HEK293 (cell line): ENCODE results near the gene AURKAIP1.

ENCODE experiments used
- CTCF ChIA-PET: fragments of 350-600 bp; formaldehyde crosslinking; extraction: SDS; loops from one replicate; lab custom pipeline; 2021; ENCODE audit warnings: antibody characterized with exemption; lab: Yijun Ruan, JAX
- POLR2A ChIA-PET: fragments of 300-600 bp; formaldehyde crosslinking; extraction: SDS; loops from one replicate; lab custom pipeline; 2020; ENCODE audit warnings: antibody characterized with exemption, inconsistent platforms; lab: Yijun Ruan, JAX
- H3K27ac ChIP-seq: fragments of 200-500 bp; sonication (Bioruptor generic); 2 replicates; pipeline ENCODE4 v1.5.1; 2014; ENCODE audit warnings: low read depth, low read length, control low read depth, inconsistent platforms; ENCODE audit errors: extremely low read depth
- H3K36me3 ChIP-seq, 2 experiments: fragments of 200-500 bp in 1 of 2; sonication (Bioruptor generic) in 1 of 2; 1 replicate in 1 of 2; 2 replicates in 1 of 2; pipeline ENCODE4 v1.5.1; 2014 to 2017; ENCODE audit warnings: inconsistent platforms in 2 of 2, low read length in 2 of 2; ENCODE audit not compliant: control insufficient read depth in 2 of 2, insufficient read depth in 1 of 2
- H3K4me1 ChIP-seq: fragments of 200-500 bp; sonication (Bioruptor generic); 2 replicates; pipeline ENCODE4 v1.5.1; 2014; ENCODE audit warnings: mild to moderate bottlenecking, low read length, inconsistent platforms; ENCODE audit not compliant: control insufficient read depth, insufficient read depth
- H3K4me3 ChIP-seq: 2 replicates; pipeline ENCODE4 v1.5.1; 2011; ENCODE audit warnings: low read depth, mild to moderate bottlenecking, control low read depth, low read length, moderate library complexity
- H3K9me3 ChIP-seq: fragments of 200-500 bp; sonication (Bioruptor generic); 2 replicates; pipeline ENCODE4 v1.5.1; 2014; ENCODE audit warnings: low read depth, low read length, inconsistent platforms; ENCODE audit not compliant: control insufficient read depth, insufficient read depth
- EGR2 ChIP-seq: fragments of 450-650 bp; formaldehyde crosslinking; IDR thresholded peaks from 2 replicates; pipeline ENCODE4 v1.5.1; 2016; ENCODE audit warnings: low read depth, missing biosample characterization, missing genetic modification characterization
- GLIS1 ChIP-seq: fragments of 450-650 bp; formaldehyde crosslinking; IDR thresholded peaks from 2 replicates; pipeline ENCODE4 v1.5.1; 2016; ENCODE audit warnings: missing biosample characterization, missing genetic modification characterization
- GLIS2 ChIP-seq: fragments of 450-650 bp; formaldehyde crosslinking; IDR thresholded peaks from 2 replicates; pipeline ENCODE4 v1.5.1; 2016; ENCODE audit warnings: missing biosample characterization, missing genetic modification characterization
- HOXD13 ChIP-seq: sonication (generic); formaldehyde crosslinking; IDR thresholded peaks from 2 replicates; pipeline ENCODE4 v1.8.0; 2022; ENCODE audit warnings: missing genetic modification reagents, borderline replicate concordance
- KLF7 ChIP-seq: fragments of 450-650 bp; formaldehyde crosslinking; IDR thresholded peaks from 2 replicates; pipeline ENCODE4 v1.5.1; 2016; ENCODE audit warnings: missing biosample characterization, missing genetic modification characterization, borderline replicate concordance
- PBX3 ChIP-seq: sonication (generic); formaldehyde crosslinking; IDR thresholded peaks from 2 replicates; pipeline ENCODE4 v1.8.1; 2022; ENCODE audit warnings: mild to moderate bottlenecking, moderate library complexity, missing genetic modification reagents
- TRIM28 ChIP-seq: IDR thresholded peaks from 2 replicates; pipeline ENCODE4 v1.6.1; 2011; ENCODE audit warnings: low read length, control low read depth, borderline replicate concordance
- ZBTB20 ChIP-seq: fragments of 450-650 bp; formaldehyde crosslinking; IDR thresholded peaks from 2 replicates; pipeline ENCODE4 v1.5.1; 2016; ENCODE audit warnings: missing biosample characterization, missing genetic modification characterization
- ZBTB6 ChIP-seq: fragments of 450-650 bp; formaldehyde crosslinking; IDR thresholded peaks from 2 replicates; pipeline ENCODE4 v1.5.1; 2017; ENCODE audit warnings: missing biosample characterization, missing genetic modification characterization
- ZEB2 ChIP-seq: fragments of 450-650 bp; formaldehyde crosslinking; IDR thresholded peaks from 2 replicates; pipeline ENCODE4 v1.5.1; 2016; ENCODE audit warnings: missing biosample characterization, missing genetic modification characterization
- ZFHX2 ChIP-seq: fragments of 450-650 bp; formaldehyde crosslinking; conservative IDR thresholded peaks from 2 replicates; pipeline ENCODE4 v1.5.1; 2016; ENCODE audit warnings: missing biosample characterization, missing genetic modification characterization
- ZNF121 ChIP-seq: fragments of 450-650 bp; formaldehyde crosslinking; IDR thresholded peaks from 2 replicates; pipeline ENCODE4 v1.5.1; 2016; ENCODE audit warnings: missing biosample characterization, missing genetic modification characterization
- ZNF140 ChIP-seq: fragments of 450-650 bp; formaldehyde crosslinking; IDR thresholded peaks from 2 replicates; pipeline ENCODE4 v1.5.1; 2016; ENCODE audit warnings: missing biosample characterization, missing genetic modification characterization
- ZNF324 ChIP-seq: fragments of 450-650 bp; formaldehyde crosslinking; IDR thresholded peaks from 2 replicates; pipeline ENCODE4 v1.5.1; 2016; ENCODE audit warnings: missing biosample characterization, missing genetic modification characterization
- ZNF341 ChIP-seq: fragments of 450-650 bp; formaldehyde crosslinking; IDR thresholded peaks from 2 replicates; pipeline ENCODE4; 2016; ENCODE audit warnings: low read depth, missing biosample characterization, missing genetic modification characterization
- ZNF37A ChIP-seq: fragments of 450-650 bp; IDR thresholded peaks from 2 replicates; pipeline ENCODE4 v1.5.1; 2018; ENCODE audit warnings: missing biosample characterization, missing genetic modification characterization
- ZNF416 ChIP-seq: fragments of 450-650 bp; formaldehyde crosslinking; IDR thresholded peaks from 2 replicates; pipeline ENCODE4 v1.5.1; 2016; ENCODE audit warnings: missing biosample characterization, missing genetic modification characterization
- ZNF571 ChIP-seq: fragments of 450-650 bp; formaldehyde crosslinking; IDR thresholded peaks from 2 replicates; pipeline ENCODE4 v1.5.0; 2017; ENCODE audit warnings: missing biosample characterization, missing genetic modification characterization
- ZNF621 ChIP-seq: fragments of 450-650 bp; formaldehyde crosslinking; IDR thresholded peaks from 2 replicates; pipeline ENCODE4 v1.5.1; 2017; ENCODE audit warnings: missing biosample characterization, missing genetic modification characterization
- ZNF623 ChIP-seq: fragments of 450-650 bp; formaldehyde crosslinking; IDR thresholded peaks from 2 replicates; pipeline ENCODE4 v1.5.1; 2016; ENCODE audit warnings: missing biosample characterization, missing genetic modification characterization
- ZNF626 ChIP-seq: fragments of 450-650 bp; sonication (Bioruptor Pico); formaldehyde crosslinking; IDR thresholded peaks from 2 replicates; pipeline ENCODE4 v1.5.1; 2018; ENCODE audit warnings: missing biosample characterization, missing genetic modification characterization, inconsistent platforms
- ZNF670 ChIP-seq: fragments of 450-650 bp; formaldehyde crosslinking; IDR thresholded peaks from 2 replicates; pipeline ENCODE4 v1.5.1; 2016; ENCODE audit warnings: missing biosample characterization, missing genetic modification characterization, low read depth
- ZNF768 ChIP-seq: fragments of 450-650 bp; formaldehyde crosslinking; IDR thresholded peaks from 2 replicates; pipeline ENCODE4 v1.5.1; 2018; ENCODE audit warnings: missing biosample characterization, mild to moderate bottlenecking, missing genetic modification characterization
- ZSCAN16 ChIP-seq: fragments of 450-650 bp; formaldehyde crosslinking; IDR thresholded peaks from 2 replicates; pipeline ENCODE4 v1.5.1; 2016; ENCODE audit warnings: missing biosample characterization, missing genetic modification characterization
- TF ChIP-seq, protein P1 (sequence below): fragments of 450-650 bp; formaldehyde crosslinking; IDR thresholded peaks from 2 replicates; pipeline ENCODE4 v1.5.1; 2016; ENCODE audit warnings: missing biosample characterization, missing genetic modification characterization

The AURKAIP1 gene

GRCh38 chr1:1330366-1331067, 44.5 kb downstream of the AURKAIP1 start:
- POLR2A ChIA-PET = interaction anchor here (1.3 kb wide), 1 partner anchor 21 kb away, joined by 3 read pairs; no protein-coding TSS in a partner anchor
- CTCF ChIA-PET = no interaction called here
- H3K27ac ChIP-seq = no peak overlapping the region
- H3K4me1 ChIP-seq = peaks cover under 1% of the 10 kb centered on the region; the same call in 1 of the 2 replicates
- no peak overlapping the region for H3K4me3 ChIP-seq
- no peaks in the 10 kb centered on the region for H3K9me3 ChIP-seq
- TF ChIP-seq TRIM28 (no peak), ZNF341 (tag by site-specific recombination) (peak; percentile 41), ZNF768 (tag by site-specific recombination) (no peak), ZNF37A (tag by site-specific recombination) (no peak), GLIS1 (tag by site-specific recombination) (peak; percentile 86), ZNF416 (tag by site-specific recombination) (no peak), KLF7 (tag by site-specific recombination) (no peak), ZFHX2 (tag by site-specific recombination) (peak; percentile 48), ZNF324 (tag by site-specific recombination) (no peak), ZNF670 (no peak), ZSCAN16 (tag by site-specific recombination) (no peak), ZNF623 (no peak), ZNF626 (tag by site-specific recombination) (no peak), ZNF121 (no peak), ZNF571 (tag by site-specific recombination) (no peak), ZEB2 (tag by site-specific recombination) (no peak), GLIS2 (peak; percentile 61), EGR2 (tag by site-specific recombination) (peak; percentile 59), ZBTB6 (tag by site-specific recombination) (no peak), HOXD13 (CRISPR knock-in tag) (no peak), ZNF621 (tag by site-specific recombination) (no peak)
- peaks cover 0 to 39% of the 10 kb centered on the region in 2 experiments; a peak in 1 of 3 replicates for H3K36me3 ChIP-seq

- Histone ChIP-seq H3K4me3 (no peak overlapping the region), H3K36me3 (peaks cover 0 to 29% of the 10 kb centered on the region in 2 experiments; a peak in 1 of 3 replicates), H3K27ac (no peak overlapping the region), H3K9me3 (no peaks in the 10 kb centered on the region), H3K4me1 (peaks cover 4% of the 10 kb centered on the region; the same call in 1 of the 2 replicates)
- CTCF ChIA-PET = no interaction called here
- POLR2A ChIA-PET = interaction anchor here (1.3 kb wide), 1 partner anchor 20 kb away, joined by 3 read pairs; no protein-coding TSS in a partner anchor
- no peak for TF ChIP-seq ZNF140 (tag by site-specific recombination)
- TF ChIP-seq, protein P1, sequence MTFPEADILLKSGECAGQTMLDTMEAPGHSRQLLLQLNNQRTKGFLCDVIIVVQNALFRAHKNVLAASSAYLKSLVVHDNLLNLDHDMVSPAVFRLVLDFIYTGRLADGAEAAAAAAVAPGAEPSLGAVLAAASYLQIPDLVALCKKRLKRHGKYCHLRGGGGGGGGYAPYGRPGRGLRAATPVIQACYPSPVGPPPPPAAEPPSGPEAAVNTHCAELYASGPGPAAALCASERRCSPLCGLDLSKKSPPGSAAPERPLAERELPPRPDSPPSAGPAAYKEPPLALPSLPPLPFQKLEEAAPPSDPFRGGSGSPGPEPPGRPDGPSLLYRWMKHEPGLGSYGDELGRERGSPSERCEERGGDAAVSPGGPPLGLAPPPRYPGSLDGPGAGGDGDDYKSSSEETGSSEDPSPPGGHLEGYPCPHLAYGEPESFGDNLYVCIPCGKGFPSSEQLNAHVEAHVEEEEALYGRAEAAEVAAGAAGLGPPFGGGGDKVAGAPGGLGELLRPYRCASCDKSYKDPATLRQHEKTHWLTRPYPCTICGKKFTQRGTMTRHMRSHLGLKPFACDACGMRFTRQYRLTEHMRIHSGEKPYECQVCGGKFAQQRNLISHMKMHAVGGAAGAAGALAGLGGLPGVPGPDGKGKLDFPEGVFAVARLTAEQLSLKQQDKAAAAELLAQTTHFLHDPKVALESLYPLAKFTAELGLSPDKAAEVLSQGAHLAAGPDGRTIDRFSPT (tag by site-specific recombination) = peak; percentile 73
- 0 out of 2 replicates have a peak, but pooled peaks have one; percentile 22 for TF ChIP-seq PBX3 (CRISPR knock-in tag)
- TF ChIP-seq ZBTB20 (tag by site-specific recombination) = 0 out of 2 replicates have a peak, but pooled peaks have one; percentile 11
Measured at GRCh38 chr1:1329304-1330210, 45.5 kb downstream of the AURKAIP1 start.
